Activated CD8-positive, alpha-beta T cell treated with anti-CD3 and anti-CD28 coated beads, Interleukin-2, amount 10 ng/mL, durations not matched to agents 7 days and 5 days (primary cell): ENCODE data around the gene CLDN24. TPM values are rescaled to one million over a fixed set of nuclear protein-coding genes. Genes with fewer than 3 reads are reported as not detected.
A peak's percentile ranks its signal among the peaks of the same experiment; 100 is the strongest.

Experiments used
- ATAC-seq: fragments of 150-1000 bp; cut with Tn5 transposase; one replicate; pipeline ENCODE4 v1.10.0; 2021; ENCODE audit warnings: moderate library complexity
- CTCF ChIA-PET: fragments of 350-600 bp; sonication (Branson Sonifier 250); formaldehyde crosslinking; loops from one replicate; lab custom pipeline; 2021; ENCODE audit warnings: antibody characterized with exemption; lab: Charles Lee
- POLR2A ChIA-PET: fragments of 350-600 bp; sonication (Branson Sonifier 250); formaldehyde crosslinking; loops from one replicate; lab custom pipeline; 2021; ENCODE audit warnings: antibody characterized with exemption; lab: Charles Lee
- DNase-seq: peaks from one replicate; pipeline ENCODE4 v3.0.0-alpha.2; 2020
- H3K27ac Mint-ChIP-seq: one replicate; pipeline ENCODE4 v1.8.0; 2021; ENCODE audit warnings: mild to moderate bottlenecking, mixed read lengths
- H3K27me3 Mint-ChIP-seq: one replicate; pipeline ENCODE4 v1.8.0; 2021; ENCODE audit warnings: low read depth, mixed read lengths
- H3K36me3 Mint-ChIP-seq: one replicate; pipeline ENCODE4 v1.8.0; 2021; ENCODE audit warnings: low read depth, mixed read lengths
- H3K4me1 Mint-ChIP-seq: one replicate; pipeline ENCODE4 v1.8.0; 2021; ENCODE audit warnings: low read depth, mixed read lengths
- H3K4me3 Mint-ChIP-seq: one replicate; pipeline ENCODE4 v1.8.0; 2021; ENCODE audit warnings: mild to moderate bottlenecking, mixed read lengths
- H3K9me3 Mint-ChIP-seq: one replicate; pipeline ENCODE4 v1.8.0; 2022; ENCODE audit warnings: mixed read lengths; ENCODE audit not compliant: insufficient read depth
- total RNA-seq, 2 experiments: library from RNA; stranded (reverse); gene quantifications; one replicate each; pipeline ENCODE4 v1.2.3, GENCODE V29; 2021

The CLDN24 gene
- total RNA-seq, 2 experiments from 2014 or later = not detected

DNA sequence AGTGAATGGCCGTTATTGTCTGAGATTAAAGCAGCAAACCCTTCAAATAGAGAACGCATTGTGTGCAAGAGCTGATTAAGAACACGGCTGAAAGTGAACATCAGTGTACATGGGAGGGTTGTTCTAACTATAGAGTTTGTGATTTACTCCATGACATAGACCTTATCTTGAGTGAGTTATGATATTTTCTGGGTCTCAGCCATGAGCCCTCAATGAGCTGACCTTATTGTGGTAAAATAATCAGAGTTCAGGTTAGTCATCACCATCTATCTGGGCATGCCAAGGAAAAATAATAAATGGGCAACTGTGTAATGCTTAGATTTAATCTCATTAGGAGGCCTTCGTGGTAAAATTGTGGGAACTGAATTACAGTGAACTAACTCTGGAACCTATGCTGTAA is 33.2 kb upstream of the CLDN24 start:
- DNase-seq = no peak
- Mint-ChIP-seq H3K27ac (no peak overlapping the region), H3K36me3 (no peaks in the 10 kb centered on the region), H3K27me3 (peaks cover 9% of the 10 kb centered on the region), H3K4me3 (no peak overlapping the region), H3K4me1 (peaks cover 3% of the 10 kb centered on the region), H3K9me3 (no peaks in the 10 kb centered on the region)
- ChIA-PET CTCF (no interaction called here), POLR2A (no interaction called here)
- ATAC-seq = no peak

DNA sequence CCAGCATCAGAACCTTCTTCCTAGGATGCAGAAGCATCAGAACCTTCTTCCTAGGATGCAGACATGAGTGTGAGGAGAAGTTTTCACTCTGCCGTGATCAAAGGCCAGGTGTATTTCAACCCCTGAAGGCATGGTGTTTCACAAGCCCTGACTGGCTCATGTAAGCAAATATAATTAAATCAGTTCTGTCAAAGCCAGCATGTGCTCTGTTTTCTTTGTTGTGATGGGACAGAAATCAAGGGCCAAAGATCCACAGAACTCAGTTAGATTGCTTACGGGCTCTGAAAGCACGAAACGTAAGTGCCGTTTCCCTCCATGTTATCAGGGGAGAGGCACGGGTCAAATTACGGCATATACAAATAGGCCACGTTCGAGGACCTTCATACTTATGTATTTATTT is 32.0 kb upstream of the CLDN24 start:
- ChIA-PET POLR2A (no interaction called here), CTCF (no interaction called here)
- peaks cover 9% of the 10 kb centered on the region for H3K4me1 Mint-ChIP-seq
- no peaks in the 10 kb centered on the region for H3K36me3 Mint-ChIP-seq
- no peaks in the 10 kb centered on the region for H3K9me3 Mint-ChIP-seq
- H3K27me3 Mint-ChIP-seq = peaks cover 10% of the 10 kb centered on the region
- H3K4me3 Mint-ChIP-seq = no peak overlapping the region
- no peak overlapping the region for H3K27ac Mint-ChIP-seq
- ATAC-seq (no peak), DNase-seq (no peak)

DNA sequence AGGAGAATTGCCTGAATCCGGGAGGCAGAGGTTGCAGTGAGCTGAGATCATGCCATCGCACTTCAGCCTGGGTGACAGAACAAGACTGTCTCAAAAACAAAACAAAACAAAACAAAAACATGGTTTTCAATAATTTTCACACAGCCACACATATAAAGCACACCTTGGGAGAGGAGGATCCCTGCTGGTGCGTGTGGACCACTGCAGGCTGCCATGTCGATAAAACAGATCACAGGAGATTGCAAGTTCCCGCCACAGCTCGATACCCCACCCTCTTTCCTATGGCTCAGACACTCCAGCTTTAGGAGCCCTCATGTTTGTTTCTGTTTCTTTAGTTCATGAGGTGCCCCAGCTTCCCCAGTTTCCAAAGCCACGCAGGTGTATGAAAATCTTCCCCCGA is 31.3 kb upstream of the CLDN24 start:
- DNase-seq (no peak), ATAC-seq (no peak)
- peaks cover 16% of the 10 kb centered on the region for H3K4me1 Mint-ChIP-seq
- H3K9me3 Mint-ChIP-seq = no peaks in the 10 kb centered on the region
- CTCF ChIA-PET = no interaction called here
- no peak overlapping the region for H3K4me3 Mint-ChIP-seq
- peaks cover 10% of the 10 kb centered on the region for H3K27me3 Mint-ChIP-seq
- no peaks in the 10 kb centered on the region for H3K36me3 Mint-ChIP-seq
- POLR2A ChIA-PET = no interaction called here
- H3K27ac Mint-ChIP-seq = no peak overlapping the region

- Mint-ChIP-seq H3K9me3 (no peaks in the 10 kb centered on the region), H3K4me1 (peaks cover 19% of the 10 kb centered on the region), H3K4me3 (no peak overlapping the region), H3K27ac (no peak overlapping the region), H3K27me3 (peaks cover 10% of the 10 kb centered on the region), H3K36me3 (no peaks in the 10 kb centered on the region)
- ChIA-PET POLR2A (no interaction called here), CTCF (interaction anchor here (0.7 to 1.1 kb wide), 2 partner anchors 47 to 169 kb away, joined by 3 read pairs; no protein-coding TSS in a partner anchor)
- ATAC-seq (no peak), DNase-seq (no peak)
Observed at GRCh38 chr4:183352546-183352945, 30.3 kb upstream of the CLDN24 start.

DNA sequence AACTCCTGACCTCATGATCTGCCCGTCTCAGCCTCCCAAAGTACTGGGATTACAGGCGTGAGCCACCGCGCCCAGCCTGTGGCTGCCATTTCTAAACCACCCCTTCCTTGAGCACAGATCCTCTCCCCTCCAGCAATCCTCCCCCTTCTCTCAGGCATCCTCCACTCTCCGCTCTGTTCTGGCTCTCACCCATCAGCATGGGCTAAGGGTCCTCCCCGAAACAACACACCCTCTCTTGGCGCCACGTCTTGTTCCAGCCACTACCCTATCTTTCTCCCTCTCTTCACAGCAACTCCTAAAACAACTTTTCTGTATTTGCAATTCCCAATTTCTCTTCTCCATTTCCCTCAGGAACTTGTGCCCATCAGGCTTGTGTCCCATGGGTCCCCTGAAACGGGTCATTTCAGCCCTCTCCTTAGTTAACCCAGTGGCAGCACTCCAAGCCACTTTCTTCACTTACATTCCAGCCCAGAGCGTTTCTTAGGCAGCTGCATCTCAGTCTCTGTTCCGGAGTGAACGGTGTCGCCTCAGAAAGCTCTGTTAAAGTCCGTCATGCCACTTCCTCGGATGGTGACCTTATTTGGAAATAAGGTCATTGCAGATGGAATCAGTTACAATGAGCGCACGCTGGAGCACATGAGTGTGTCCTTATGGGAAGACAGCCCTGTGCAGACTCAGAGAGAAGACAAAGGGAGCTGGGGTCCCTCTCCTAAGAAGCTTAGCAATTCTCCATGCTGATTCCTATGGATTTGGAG is 28.3 kb upstream of the CLDN24 start:
- peaks cover 19% of the 10 kb centered on the region for H3K4me1 Mint-ChIP-seq
- no peak overlapping the region for H3K27ac Mint-ChIP-seq
- no peaks in the 10 kb centered on the region for H3K9me3 Mint-ChIP-seq
- H3K27me3 Mint-ChIP-seq = peaks cover 7% of the 10 kb centered on the region
- no peak overlapping the region for H3K4me3 Mint-ChIP-seq
- CTCF ChIA-PET = no interaction called here
- ATAC-seq = no peak
- DNase-seq = no peak
- POLR2A ChIA-PET = no interaction called here
- no peaks in the 10 kb centered on the region for H3K36me3 Mint-ChIP-seq

GRCh38 chr4:183349673-183350072 is 27.4 kb upstream of the CLDN24 start:
- DNase-seq (no peak), ATAC-seq (no peak)
- H3K4me1 Mint-ChIP-seq = peaks cover 19% of the 10 kb centered on the region
- ChIA-PET POLR2A (no interaction called here), CTCF (no interaction called here)
- H3K27ac Mint-ChIP-seq = no peak overlapping the region
- no peaks in the 10 kb centered on the region for H3K36me3 Mint-ChIP-seq
- H3K27me3 Mint-ChIP-seq = peaks cover 6% of the 10 kb centered on the region
- H3K9me3 Mint-ChIP-seq = no peaks in the 10 kb centered on the region
- no peak overlapping the region for H3K4me3 Mint-ChIP-seq

DNA sequence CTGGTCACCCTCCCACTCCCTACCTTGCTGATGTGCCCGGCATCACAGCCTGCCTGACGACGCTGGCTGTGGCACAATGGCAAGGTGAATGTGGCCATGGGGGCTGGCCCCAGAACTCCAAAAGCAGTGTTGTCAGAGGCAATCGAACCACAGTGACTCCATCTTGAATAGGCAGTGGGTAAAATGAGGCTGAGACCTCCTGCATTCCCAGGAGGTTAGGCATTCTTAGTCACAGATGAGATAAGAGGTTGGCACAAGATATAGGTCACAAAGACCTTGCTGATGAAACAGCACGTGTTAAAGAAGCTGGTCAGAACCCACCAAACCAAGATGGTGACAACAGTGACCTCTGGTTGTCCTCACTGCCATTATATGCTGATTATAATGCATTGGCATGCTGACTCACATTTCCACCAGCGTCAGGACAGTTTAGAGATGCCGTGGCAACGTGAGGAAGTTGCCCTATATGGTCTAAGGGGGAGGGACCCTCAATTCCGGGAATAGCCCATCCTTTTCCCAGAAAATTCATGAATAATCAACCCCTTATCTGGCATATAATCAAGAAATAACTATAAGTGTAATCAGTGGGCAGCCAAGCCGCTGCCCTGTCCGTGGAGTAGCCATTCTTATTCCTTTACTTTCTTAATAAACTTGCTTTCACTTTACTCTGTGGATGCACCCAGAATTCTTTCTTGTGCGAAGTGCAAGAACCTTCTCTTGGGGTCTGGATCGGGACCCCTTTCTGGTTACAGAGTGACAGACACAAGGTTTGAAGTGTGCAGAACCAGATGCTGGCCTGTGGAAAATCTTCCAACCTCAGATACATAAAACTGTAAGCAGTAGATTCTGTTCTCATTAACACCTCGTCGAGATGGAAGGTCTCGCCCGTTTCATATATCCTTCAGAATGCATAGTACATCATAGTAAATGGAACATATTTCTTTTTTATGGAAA is 26.8 kb upstream of the CLDN24 start:
- ATAC-seq (peak; percentile 79), DNase-seq (peak; percentile 62)
- Mint-ChIP-seq H3K4me3 (peak overlapping the region; percentile 22), H3K9me3 (no peaks in the 10 kb centered on the region), H3K27ac (no peak overlapping the region), H3K27me3 (peaks cover 7% of the 10 kb centered on the region), H3K36me3 (no peaks in the 10 kb centered on the region), H3K4me1 (peaks cover 19% of the 10 kb centered on the region)
- ChIA-PET POLR2A (no interaction called here), CTCF (no interaction called here)

GRCh38 chr4:183348136-183348535 is 25.9 kb upstream of the CLDN24 start:
- H3K36me3 Mint-ChIP-seq = no peaks in the 10 kb centered on the region
- H3K9me3 Mint-ChIP-seq = no peaks in the 10 kb centered on the region
- ChIA-PET CTCF (no interaction called here), POLR2A (no interaction called here)
- peaks cover 19% of the 10 kb centered on the region for H3K4me1 Mint-ChIP-seq
- H3K27me3 Mint-ChIP-seq = peaks cover 10% of the 10 kb centered on the region
- DNase-seq (no peak), ATAC-seq (no peak)
- no peak overlapping the region for H3K4me3 Mint-ChIP-seq
- H3K27ac Mint-ChIP-seq = no peak overlapping the region

DNA sequence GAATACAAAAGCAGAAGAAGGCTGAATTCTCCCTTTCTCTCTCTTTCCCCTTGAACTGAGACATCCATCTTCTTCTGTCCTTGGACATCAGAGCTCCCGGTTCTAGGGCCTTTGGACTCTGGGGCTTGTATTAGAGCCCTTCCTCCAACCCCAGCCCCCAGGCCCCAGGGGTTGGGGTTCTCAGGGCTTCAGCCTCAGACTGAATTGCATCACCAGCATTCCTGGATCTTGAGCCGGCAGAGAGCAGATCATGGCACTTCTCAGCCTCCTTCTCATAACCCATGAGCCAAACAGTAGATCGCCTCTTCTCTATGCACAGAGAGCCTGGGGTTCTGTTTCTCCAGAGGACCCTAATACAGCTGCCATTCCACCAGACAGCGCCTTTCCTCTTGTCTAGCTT is 25.3 kb upstream of the CLDN24 start:
- no peaks in the 10 kb centered on the region for H3K9me3 Mint-ChIP-seq
- no peak overlapping the region for H3K4me3 Mint-ChIP-seq
- DNase-seq (no peak), ATAC-seq (no peak)
- ChIA-PET CTCF (no interaction called here), POLR2A (no interaction called here)
- H3K4me1 Mint-ChIP-seq = peaks cover 19% of the 10 kb centered on the region
- H3K36me3 Mint-ChIP-seq = no peaks in the 10 kb centered on the region
- H3K27ac Mint-ChIP-seq = no peak overlapping the region
- peaks cover 13% of the 10 kb centered on the region for H3K27me3 Mint-ChIP-seq

DNA sequence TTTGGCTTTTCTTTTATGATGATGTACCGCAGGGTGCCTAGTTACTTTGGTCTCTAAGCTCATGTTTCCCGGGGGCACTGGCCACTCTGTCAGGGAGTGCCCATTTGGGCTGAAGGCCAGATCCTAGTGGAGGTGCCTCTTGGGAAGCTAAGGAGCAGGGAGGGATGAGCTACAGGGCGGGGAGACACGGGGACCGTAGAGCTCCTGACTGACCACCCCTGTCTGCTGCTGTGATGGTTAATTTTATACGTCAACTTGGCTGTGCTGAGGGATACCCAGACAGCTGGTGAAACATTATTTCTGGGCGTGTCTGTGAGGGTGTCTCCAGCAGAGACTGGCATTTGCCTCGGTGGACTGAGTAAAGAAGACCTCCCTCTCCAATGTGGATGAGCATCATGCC is 24.9 kb upstream of the CLDN24 start:
- H3K27ac Mint-ChIP-seq = no peak overlapping the region
- ChIA-PET CTCF (no interaction called here), POLR2A (interaction anchor here (0.5 kb wide), 1 partner anchor 244 kb away, joined by 3 read pairs; no protein-coding TSS in a partner anchor)
- no peak overlapping the region for H3K4me3 Mint-ChIP-seq
- peaks cover 19% of the 10 kb centered on the region for H3K4me1 Mint-ChIP-seq
- DNase-seq (no peak), ATAC-seq (no peak)
- no peaks in the 10 kb centered on the region for H3K36me3 Mint-ChIP-seq
- no peaks in the 10 kb centered on the region for H3K9me3 Mint-ChIP-seq
- peaks cover 13% of the 10 kb centered on the region for H3K27me3 Mint-ChIP-seq

GRCh38 chr4:183345261-183345660 is 23.0 kb upstream of the CLDN24 start:
- Mint-ChIP-seq H3K27me3 (peaks cover 11% of the 10 kb centered on the region), H3K4me3 (no peak overlapping the region), H3K27ac (no peak overlapping the region), H3K4me1 (peaks cover 15% of the 10 kb centered on the region), H3K36me3 (no peaks in the 10 kb centered on the region), H3K9me3 (no peaks in the 10 kb centered on the region)
- ChIA-PET POLR2A (no interaction called here), CTCF (no interaction called here)
- DNase-seq = no peak
- no peak for ATAC-seq
